ENCODE results near the gene UGT2B15.
"Not testable (repeated sequence)": the region's sequence is repeated elsewhere in the genome, so short reads cannot be mapped to it uniquely, and the experiment has no call there.

DNA sequence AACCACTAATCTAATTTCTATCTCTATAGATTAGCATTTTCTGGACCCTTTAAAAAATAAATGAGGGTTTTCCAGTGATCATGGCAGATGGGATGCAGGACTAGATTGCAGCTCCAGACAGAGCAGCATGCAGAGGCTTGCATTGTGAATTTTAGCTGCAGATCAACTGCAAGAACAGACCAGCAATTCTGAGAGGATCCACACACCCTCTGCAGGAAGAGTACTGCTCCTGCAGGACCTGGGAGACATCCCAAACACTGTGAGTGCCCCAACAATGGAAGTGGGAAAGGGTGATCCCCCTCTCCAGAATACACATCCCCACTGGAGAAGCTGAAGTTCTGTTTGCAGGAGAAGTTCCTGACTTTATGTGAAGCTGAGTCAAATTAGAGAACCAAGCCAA, 765 bp upstream of the UGT2B15 start:
- not testable (repeated sequence) for TF ChIP-seq CTCF, POLR2A (IDR thresholded peaks at IDR 0.05)
